COLO829 (cell line): ENCODE results near the gene FAT4.

Experiments used
- DNase-seq: peaks from one replicate; pipeline ENCODE4 v3.0.0; 2012; ENCODE audit warnings: low spot score

FAT4 gene

GRCh38 chr4:125316791-125317524 is 2.2 kb downstream of the FAT4 start:
- no peak for DNase-seq

GRCh38 chr4:125317525-125317877 is 2.7 kb downstream of the FAT4 start:
- DNase-seq = no peak

GRCh38 chr4:125319311-125319710 is 4.6 kb downstream of the FAT4 start:
- DNase-seq = no peak

GRCh38 chr4:125321709-125322365 is 7.1 kb downstream of the FAT4 start:
- DNase-seq = no peak

- DNase-seq = no peak
These were observed 7.6 kb downstream of the FAT4 start for GRCh38 chr4:125322366-125322730.

GRCh38 chr4:125323654-125324053 is 8.9 kb downstream of the FAT4 start:
- peak; percentile 55 for DNase-seq

- DNase-seq = no peak
These were observed 11.0 kb downstream of the FAT4 start for GRCh38 chr4:125325733-125326132.

GRCh38 chr4:125331116-125331515 is 16.4 kb downstream of the FAT4 start:
- no peak for DNase-seq

GRCh38 chr4:125334926-125335325 is 20.2 kb downstream of the FAT4 start:
- no peak for DNase-seq

GRCh38 chr4:125338814-125339213 is 24.1 kb downstream of the FAT4 start:
- DNase-seq = no peak

GRCh38 chr4:125344198-125344597 is 29.4 kb downstream of the FAT4 start:
- DNase-seq = no peak

- no peak for DNase-seq
These were observed 31.9 kb downstream of the FAT4 start for GRCh38 chr4:125346616-125347015.

GRCh38 chr4:125350470-125351135 is 35.8 kb downstream of the FAT4 start:
- no peak for DNase-seq

GRCh38 chr4:125352521-125352920 is 37.8 kb downstream of the FAT4 start:
- DNase-seq = no peak

GRCh38 chr4:125353131-125353530 is 38.4 kb downstream of the FAT4 start:
- DNase-seq = peak; percentile 14

GRCh38 chr4:125355791-125356190 is 41.0 kb downstream of the FAT4 start:
- DNase-seq = no peak

- DNase-seq = no peak
These were observed 42.9 kb downstream of the FAT4 start for GRCh38 chr4:125357675-125358074.

GRCh38 chr4:125358453-125358852 is 43.7 kb downstream of the FAT4 start:
- DNase-seq = no peak

- no peak for DNase-seq
These were observed 44.6 kb downstream of the FAT4 start for GRCh38 chr4:125359363-125359762.

GRCh38 chr4:125359960-125360634 is 45.3 kb downstream of the FAT4 start:
- DNase-seq = no peak

GRCh38 chr4:125360727-125361126 is 46.0 kb downstream of the FAT4 start:
- DNase-seq = no peak
